ENCODE measurements around the gene MRTFA.

The MRTFA gene

GRCh38 chr22:40416636-40417035 is 219.9 kb downstream of the MRTFA start:
- TF ChIP-seq CTCF (IDR thresholded peaks at IDR 0.05; ENCODE audit: control extremely low read depth, extremely low read depth, low read depth, missing control alignments) = no peak
- no peak for DNase-seq (ENCODE audit: extremely low spot score)
- ChIA-PET CTCF (interaction anchor here (3.2 kb wide), 1 partner anchor 20 kb away, joined by 36 read pairs; no protein-coding TSS in a partner anchor), POLR2A (no interaction called here)

GRCh38 chr22:40416267-40416570 is 220.3 kb downstream of the MRTFA start:
- ChIA-PET CTCF (interaction anchor here (1.2 to 3.2 kb wide), 4 partner anchors 9 to 109 kb away, joined by 3 to 36 read pairs (median 8); no protein-coding TSS in a partner anchor), POLR2A (interaction anchor here (1.3 kb wide), 1 partner anchor 21 kb away, joined by 4 read pairs; no protein-coding TSS in a partner anchor)
- no peak for TF ChIP-seq CTCF (IDR thresholded peaks at IDR 0.05; ENCODE audit: control extremely low read depth, extremely low read depth, low read depth, missing control alignments)
- DNase-seq (ENCODE audit: extremely low spot score) = no peak

GRCh38 chr22:40415531-40416266 is 220.8 kb downstream of the MRTFA start:
- CTCF ChIA-PET = interaction anchor here (0.9 to 3.2 kb wide), 8 partner anchors 9 to 110 kb away, joined by 3 to 36 read pairs (median 3); no protein-coding TSS in a partner anchor
- peak; percentile 65 for DNase-seq (ENCODE audit: extremely low spot score)
- TF ChIP-seq CTCF (IDR thresholded peaks at IDR 0.05; ENCODE audit: control extremely low read depth, extremely low read depth, low read depth, missing control alignments) = no peak
- POLR2A ChIA-PET = interaction anchor here (1.3 kb wide), 1 partner anchor 21 kb away, joined by 4 read pairs; no protein-coding TSS in a partner anchor

- peak; percentile 57 for DNase-seq (ENCODE audit: extremely low spot score)
- CTCF ChIA-PET = interaction anchor here (0.9 to 3.2 kb wide), 8 partner anchors 10 to 110 kb away, joined by 3 to 36 read pairs (median 3); no protein-coding TSS in a partner anchor
- POLR2A ChIA-PET = interaction anchor here (1.3 kb wide), 1 partner anchor 22 kb away, joined by 4 read pairs; no protein-coding TSS in a partner anchor
Observed at GRCh38 chr22:40414838-40415505, 221.5 kb downstream of the MRTFA start.

GRCh38 chr22:40414311-40414710 is 222.2 kb downstream of the MRTFA start:
- DNase-seq (ENCODE audit: extremely low spot score) = no peak
- POLR2A ChIA-PET = no interaction called here
- TF ChIP-seq CTCF (IDR thresholded peaks at IDR 0.05; ENCODE audit: control extremely low read depth, extremely low read depth, low read depth, missing control alignments) = no peak
- CTCF ChIA-PET = interaction anchor here (2.6 to 3.2 kb wide), 2 partner anchors 11 to 23 kb away, joined by 11 to 36 read pairs; no protein-coding TSS in a partner anchor

More at GRCh38 chr22:40414838-40415505, 221.5 kb downstream of the MRTFA start:
- no peak for TF ChIP-seq CTCF (IDR thresholded peaks at IDR 0.05; ENCODE audit: control extremely low read depth, extremely low read depth, low read depth, missing control alignments)

GRCh38 chr22:40413873-40414272 is 222.6 kb downstream of the MRTFA start:
- ChIA-PET POLR2A (no interaction called here), CTCF (interaction anchor here (2.6 to 3.2 kb wide), 2 partner anchors 11 to 23 kb away, joined by 11 to 36 read pairs; no protein-coding TSS in a partner anchor)
- no peak for TF ChIP-seq CTCF (IDR thresholded peaks at IDR 0.05; ENCODE audit: control extremely low read depth, extremely low read depth, low read depth, missing control alignments)
- no peak for DNase-seq (ENCODE audit: extremely low spot score)

Measured in GM10248 (cell line).